CD8-positive, alpha-beta memory T cell (primary cell): Measurements from ENCODE around the gene GLYATL1. TPM values are rescaled to one million over a fixed set of nuclear protein-coding genes. Genes with fewer than 3 reads are reported as not detected.
A peak's percentile ranks its signal among the peaks of the same experiment; 100 is the strongest.
"Not testable (repeated sequence)": the region's sequence is repeated elsewhere in the genome, so short reads cannot be mapped to it uniquely, and the experiment has no call there.

Experiments used
- CTCF ChIA-PET: fragments of 350-600 bp; sonication (Branson Sonifier 250); formaldehyde crosslinking; loops from one replicate; lab custom pipeline; 2021; ENCODE audit warnings: antibody characterized with exemption; lab: Charles Lee
- POLR2A ChIA-PET: fragments of 350-600 bp; sonication (Branson Sonifier 250); formaldehyde crosslinking; loops from one replicate; lab custom pipeline; 2021; ENCODE audit warnings: antibody characterized with exemption; lab: Charles Lee
- DNase-seq, 5 donors: peaks; one replicate each; pipeline versions ENCODE4 v3.0.0 to v3.0.0-alpha.2; 2020 to 2022; ENCODE audit warnings: mixed read lengths in 1 of 5
- H3K27ac ChIP-seq: one replicate; pipeline ENCODE4 v1.7.0; 2013; ENCODE audit warnings: low read depth, mild to moderate bottlenecking, low read length, moderate library complexity
- H3K27me3 ChIP-seq: 2 replicates; pipeline ENCODE4 v1.7.0; 2013; ENCODE audit warnings: low read length, mild to moderate bottlenecking; ENCODE audit not compliant: insufficient read depth, poor library complexity, severe bottlenecking
- H3K36me3 ChIP-seq: 2 replicates; pipeline ENCODE4 v1.7.0; 2013; ENCODE audit warnings: mild to moderate bottlenecking, low read length, moderate library complexity; ENCODE audit not compliant: insufficient read depth
- H3K4me1 ChIP-seq: 2 replicates; pipeline ENCODE4 v1.7.0; 2013; ENCODE audit warnings: mild to moderate bottlenecking, low read length, moderate library complexity; ENCODE audit not compliant: insufficient read depth
- H3K4me3 ChIP-seq: 2 replicates; pipeline ENCODE4 v1.7.0; 2013; ENCODE audit warnings: mild to moderate bottlenecking, low read length
- H3K9me3 ChIP-seq: 2 replicates; pipeline ENCODE4 v1.7.0; 2013; ENCODE audit warnings: mild to moderate bottlenecking, low read length
- H3K27ac Mint-ChIP-seq, 8 donors: one replicate each; pipeline ENCODE4 v1.8.0; 2020 to 2021; ENCODE audit warnings: mixed read lengths in 8 of 8, mild to moderate bottlenecking in 6 of 8, inconsistent platforms in 3 of 8, moderate library complexity in 3 of 8
- H3K27me3 Mint-ChIP-seq, 2 donors: one replicate each; pipeline ENCODE4 v1.8.0; 2020 to 2021; ENCODE audit warnings: mixed read lengths in 2 of 2, mild to moderate bottlenecking in 1 of 2, moderate library complexity in 1 of 2
- H3K36me3 Mint-ChIP-seq, 3 donors: one replicate each; pipeline ENCODE4 v1.8.0; 2020 to 2021; ENCODE audit warnings: mixed read lengths in 3 of 3, inconsistent platforms in 1 of 3, mild to moderate bottlenecking in 1 of 3
- H3K4me1 Mint-ChIP-seq, 3 donors: one replicate each; pipeline ENCODE4 v1.8.0; 2020 to 2021; ENCODE audit warnings: mixed read lengths in 3 of 3, inconsistent platforms in 1 of 3, mild to moderate bottlenecking in 1 of 3
- H3K4me3 Mint-ChIP-seq, 7 donors: one replicate each; pipeline ENCODE4 v1.8.0; 2020 to 2021; ENCODE audit warnings: mixed read lengths in 7 of 7, mild to moderate bottlenecking in 6 of 7, moderate library complexity in 4 of 7, inconsistent platforms in 2 of 7
- H3K9me3 Mint-ChIP-seq, 5 donors: one replicate each; pipeline ENCODE4 v1.8.0; 2020 to 2022; ENCODE audit warnings: mixed read lengths in 5 of 5, mild to moderate bottlenecking in 3 of 5, moderate library complexity in 2 of 5, inconsistent platforms in 1 of 5
- polyA plus RNA-seq: library from polyadenylated mRNA; unstranded; fragments of 300-500 nt; fragmentation: Illumina TruSeq; gene quantifications from one replicate; pipeline ENCODE4 v1.2.3, GENCODE V29; 2021
- total RNA-seq, 2 experiments: library from RNA; stranded (reverse); gene quantifications; one replicate each; pipeline ENCODE4 v1.2.3, GENCODE V29; 2021

The GLYATL1 gene
- total and polyA plus RNA-seq, 3 experiments from 2014 or later = not detected

GRCh38 chr11:58980159-58980843 lies 41.0 kb downstream of the GLYATL1 start:
- Histone ChIP-seq H3K27ac (no peak overlapping the region), H3K9me3 (no peaks in the 10 kb centered on the region), H3K4me1 (no peaks in the 10 kb centered on the region), H3K36me3 (no peaks in the 10 kb centered on the region), H3K4me3 (no peak overlapping the region), H3K27me3 (no peaks in the 10 kb centered on the region)
- peaks cover 1 to 5% of the 10 kb centered on the region in 2 donors for H3K27me3 Mint-ChIP-seq
- H3K27ac Mint-ChIP-seq = no peak overlapping the region
- DNase-seq = no peak
- ChIA-PET POLR2A (no interaction called here), CTCF (no interaction called here)
- no peaks in the 10 kb centered on the region for H3K4me1 Mint-ChIP-seq
- H3K36me3 Mint-ChIP-seq = no peaks in the 10 kb centered on the region
- H3K4me3 Mint-ChIP-seq = no peak overlapping the region
- H3K9me3 Mint-ChIP-seq = peaks cover 0 to 4% (median 0%) of the 10 kb centered on the region in 5 donors

GRCh38 chr11:58992489-58992888 lies 53.2 kb downstream of the GLYATL1 start:
- Histone ChIP-seq H3K9me3 (no peaks in the 10 kb centered on the region), H3K4me3 (no peak overlapping the region), H3K36me3 (no peaks in the 10 kb centered on the region), H3K27me3 (no peaks in the 10 kb centered on the region), H3K27ac (no peak overlapping the region), H3K4me1 (no peaks in the 10 kb centered on the region)
- Mint-ChIP-seq H3K27me3 (peaks cover 13 to 59% of the 10 kb centered on the region in 2 donors), H3K9me3 (no peaks in the 10 kb centered on the region), H3K36me3 (no peaks in the 10 kb centered on the region), H3K4me1 (no peaks in the 10 kb centered on the region), H3K27ac (no peak overlapping the region), H3K4me3 (no peak overlapping the region)
- ChIA-PET CTCF (no interaction called here), POLR2A (no interaction called here)
- no peak for DNase-seq

GRCh38 chr11:58994171-58994570 lies 54.9 kb downstream of the GLYATL1 start:
- no peaks in the 10 kb centered on the region for H3K4me1 Mint-ChIP-seq
- H3K36me3 Mint-ChIP-seq = no peaks in the 10 kb centered on the region
- Histone ChIP-seq H3K4me1 (no peaks in the 10 kb centered on the region), H3K4me3 (no peak overlapping the region), H3K9me3 (no peaks in the 10 kb centered on the region), H3K36me3 (no peaks in the 10 kb centered on the region), H3K27ac (no peak overlapping the region), H3K27me3 (no peaks in the 10 kb centered on the region)
- ChIA-PET POLR2A (no interaction called here), CTCF (no interaction called here)
- H3K4me3 Mint-ChIP-seq = no peak overlapping the region
- no peaks in the 10 kb centered on the region for H3K9me3 Mint-ChIP-seq
- no peak overlapping the region for H3K27ac Mint-ChIP-seq
- peaks cover 10 to 61% of the 10 kb centered on the region in 2 donors for H3K27me3 Mint-ChIP-seq
- no peak for DNase-seq

- no peaks in the 10 kb centered on the region for H3K4me1 Mint-ChIP-seq
- H3K27me3 Mint-ChIP-seq = peaks cover 5 to 42% of the 10 kb centered on the region in 2 donors
- no peaks in the 10 kb centered on the region for H3K36me3 ChIP-seq
- ChIA-PET CTCF (no interaction called here), POLR2A (no interaction called here)
- H3K4me3 Mint-ChIP-seq = no peak overlapping the region
- H3K27ac Mint-ChIP-seq = no peak overlapping the region
- no peaks in the 10 kb centered on the region for H3K9me3 Mint-ChIP-seq
- no peaks in the 10 kb centered on the region for H3K27me3 ChIP-seq
- no peak overlapping the region for H3K27ac ChIP-seq
- no peaks in the 10 kb centered on the region for H3K9me3 ChIP-seq
- H3K4me3 ChIP-seq = no peak overlapping the region
- no peak for DNase-seq
- H3K36me3 Mint-ChIP-seq = no peaks in the 10 kb centered on the region
- no peaks in the 10 kb centered on the region for H3K4me1 ChIP-seq
Measured at GRCh38 chr11:58998480-58999290, 59.4 kb downstream of the GLYATL1 start.

GRCh38 chr11:58999291-58999680 lies 60.0 kb downstream of the GLYATL1 start:
- Mint-ChIP-seq H3K9me3 (no peaks in the 10 kb centered on the region), H3K27ac (no peak overlapping the region), H3K4me3 (no peak overlapping the region), H3K36me3 (no peaks in the 10 kb centered on the region), H3K4me1 (no peaks in the 10 kb centered on the region), H3K27me3 (peaks cover 3 to 38% of the 10 kb centered on the region in 2 donors)
- no peak for DNase-seq
- ChIA-PET POLR2A (no interaction called here), CTCF (no interaction called here)
- no peak overlapping the region for H3K4me3 ChIP-seq
- no peaks in the 10 kb centered on the region for H3K27me3 ChIP-seq
- no peak overlapping the region for H3K27ac ChIP-seq
- H3K4me1 ChIP-seq = no peaks in the 10 kb centered on the region
- no peaks in the 10 kb centered on the region for H3K9me3 ChIP-seq
- H3K36me3 ChIP-seq = no peaks in the 10 kb centered on the region

GRCh38 chr11:59000003-59000402 lies 60.7 kb downstream of the GLYATL1 start:
- Histone ChIP-seq H3K9me3 (no peaks in the 10 kb centered on the region), H3K4me1 (no peaks in the 10 kb centered on the region), H3K27me3 (no peaks in the 10 kb centered on the region), H3K4me3 (no peak overlapping the region), H3K36me3 (no peaks in the 10 kb centered on the region), H3K27ac (no peak overlapping the region)
- Mint-ChIP-seq H3K36me3 (no peaks in the 10 kb centered on the region), H3K4me1 (no peaks in the 10 kb centered on the region), H3K4me3 (no peak overlapping the region), H3K27me3 (peaks cover 0 to 37% of the 10 kb centered on the region in 2 donors), H3K9me3 (no peaks in the 10 kb centered on the region), H3K27ac (peak overlapping the region in 1 of 8 donors; percentile 12)
- no peak for DNase-seq
- ChIA-PET POLR2A (no interaction called here), CTCF (no interaction called here)

- H3K27ac ChIP-seq, DNase-seq, CTCF ChIA-PET, POLR2A ChIA-PET, H3K27ac Mint-ChIP-seq, H3K4me1 ChIP-seq, H3K36me3 ChIP-seq, H3K4me1 Mint-ChIP-seq, H3K4me3 Mint-ChIP-seq, H3K27me3 ChIP-seq, H3K9me3 Mint-ChIP-seq, H3K4me3 ChIP-seq, H3K36me3 Mint-ChIP-seq, H3K9me3 ChIP-seq: not testable (repeated sequence)
- H3K27me3 Mint-ChIP-seq = peaks cover 0 to 36% of the 10 kb centered on the region in 2 donors
Measured at GRCh38 chr11:59002006-59002405, 62.7 kb downstream of the GLYATL1 start.
